Dermis microvascular lymphatic vessel endothelial cell (primary cell): ENCODE results near the gene COL5A1. TPM values are rescaled to one million over a fixed set of nuclear protein-coding genes. Genes with fewer than 3 reads are reported as not detected.

ENCODE experiments used
- DNase-seq, 2 donors: peaks; one replicate each; pipeline versions ENCODE4 v3.0.0 to v3.0.0-alpha.2; 2010; ENCODE audit warnings: low read depth in 2 of 2
- total RNA-seq: library from RNA; depleted of rRNA; stranded (reverse); fragments of >200 nt; gene quantifications from 2 replicates; pipeline ENCODE4 v1.2.1, GENCODE V29; 2014

The COL5A1 gene
- total RNA-seq, 1 donor from 2014 or later = 1.2 TPM

GRCh38 chr9:134783699-134784039 is 142.1 kb downstream of the COL5A1 start:
- no peak for DNase-seq

- DNase-seq = no peak
Observed at GRCh38 chr9:134784577-134785305, 143.1 kb downstream of the COL5A1 start.

- DNase-seq = peak; percentile 7 to 16
Observed at GRCh38 chr9:134785325-134786108, 143.9 kb downstream of the COL5A1 start.

GRCh38 chr9:134787601-134788531 is 146.3 kb downstream of the COL5A1 start:
- DNase-seq = no peak

GRCh38 chr9:134789168-134789567 is 147.6 kb downstream of the COL5A1 start:
- no peak for DNase-seq

- no peak for DNase-seq
Observed at GRCh38 chr9:134791009-134791408, 149.4 kb downstream of the COL5A1 start.

GRCh38 chr9:134792627-134793026 is 151.0 kb downstream of the COL5A1 start:
- DNase-seq = no peak

GRCh38 chr9:134793288-134794188 is 151.9 kb downstream of the COL5A1 start:
- no peak for DNase-seq

GRCh38 chr9:134794663-134795370 is 153.2 kb downstream of the COL5A1 start:
- no peak for DNase-seq

GRCh38 chr9:134795446-134795845 is 153.8 kb downstream of the COL5A1 start:
- DNase-seq = no peak

GRCh38 chr9:134796882-134797281 is 155.3 kb downstream of the COL5A1 start:
- DNase-seq = no peak

GRCh38 chr9:134800791-134801339 is 159.3 kb downstream of the COL5A1 start:
- no peak for DNase-seq

GRCh38 chr9:134802216-134802795 is 160.7 kb downstream of the COL5A1 start:
- no peak for DNase-seq

GRCh38 chr9:134804871-134805270 is 163.3 kb downstream of the COL5A1 start:
- DNase-seq = no peak

- DNase-seq = peak in 1 of 2 donors; percentile 37
Observed at GRCh38 chr9:134807716-134808446, 166.3 kb downstream of the COL5A1 start.

- DNase-seq = no peak
Observed at GRCh38 chr9:134808447-134808792, 166.8 kb downstream of the COL5A1 start.

- no peak for DNase-seq
Observed at GRCh38 chr9:134809292-134809691, 167.7 kb downstream of the COL5A1 start.

GRCh38 chr9:134809826-134810225 is 168.2 kb downstream of the COL5A1 start:
- no peak for DNase-seq
